ENCODE data around the gene ST3GAL4. TPM values are rescaled to one million over a fixed set of nuclear protein-coding genes. Genes with fewer than 3 reads are reported as not detected.

ST3GAL4 gene
- total and polyA plus RNA-seq, 7 donors: 43.1 to 336 (median 69.2) TPM

DNA sequence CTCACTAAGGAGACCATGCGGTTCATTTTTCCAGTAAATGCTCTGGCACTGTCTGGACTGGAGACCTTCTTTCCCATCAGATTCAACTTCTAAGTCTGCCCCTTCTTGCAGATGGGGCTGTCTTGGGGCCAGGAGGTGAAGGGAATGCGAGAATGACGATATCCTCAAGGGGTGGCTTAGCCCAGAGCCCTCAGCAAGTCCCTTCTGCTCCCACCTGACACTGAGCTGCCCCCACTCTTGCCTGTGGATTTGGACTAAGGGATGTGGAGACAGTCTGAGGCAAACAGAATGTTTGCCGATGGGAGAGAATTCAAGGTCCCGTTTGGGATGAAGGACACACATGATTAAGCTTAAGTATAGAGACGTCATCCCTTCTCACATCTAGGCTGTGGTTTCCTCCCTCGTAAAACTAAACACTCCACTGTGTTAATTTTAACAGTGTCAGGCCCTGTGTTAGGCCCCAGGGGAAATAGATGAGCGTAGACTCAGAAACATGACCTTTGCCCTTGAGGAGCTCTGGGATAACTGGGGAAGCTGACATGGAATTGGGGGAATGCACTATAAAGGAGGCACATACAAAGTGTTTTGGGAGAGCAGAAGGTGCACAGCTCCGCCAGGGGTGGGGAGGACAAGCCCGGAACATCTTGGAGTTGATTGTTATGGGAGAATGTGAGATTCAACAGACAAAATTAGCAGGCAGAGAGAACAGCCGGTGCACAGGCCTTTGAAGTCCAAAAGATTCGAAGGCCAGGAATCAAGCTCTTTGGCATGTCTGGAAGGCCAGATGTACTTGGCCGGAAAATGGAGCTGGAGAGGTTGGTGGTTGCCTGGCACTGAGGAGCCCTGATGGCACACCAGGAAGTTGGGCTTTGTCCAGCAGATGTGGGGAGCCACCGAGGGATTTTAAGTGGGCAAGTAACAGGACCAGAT is 71.6 kb downstream of the ST3GAL4 start:
- TF ChIP-seq POLR2AphosphoS5 (IDR thresholded peaks at IDR 0.05): peak in 2 of 4 donors; percentile 22 to 31
- no peak for TF ChIP-seq EP300 (IDR thresholded peaks at IDR 0.05)
- no peak for DNase-seq
- peaks cover 0 to 26% (median 18%) of the 10 kb centered on the region in 4 donors for H3K4me1 ChIP-seq
- no peak overlapping the region for H3K4me3 ChIP-seq
- H3K9me3 ChIP-seq: no peaks in the 10 kb centered on the region
- H3K27ac ChIP-seq: peak overlapping the region; percentile 42 to 75 (median 62)
- 71% methylated on average over 14 of the region's 14 CpGs for WGBS, 2 donors
- intact Hi-C loops (cut with DNase I): no loop called here
- H3K36me3 ChIP-seq: no peaks in the 10 kb centered on the region
- H3K27me3 ChIP-seq: no peaks in the 10 kb centered on the region

DNA sequence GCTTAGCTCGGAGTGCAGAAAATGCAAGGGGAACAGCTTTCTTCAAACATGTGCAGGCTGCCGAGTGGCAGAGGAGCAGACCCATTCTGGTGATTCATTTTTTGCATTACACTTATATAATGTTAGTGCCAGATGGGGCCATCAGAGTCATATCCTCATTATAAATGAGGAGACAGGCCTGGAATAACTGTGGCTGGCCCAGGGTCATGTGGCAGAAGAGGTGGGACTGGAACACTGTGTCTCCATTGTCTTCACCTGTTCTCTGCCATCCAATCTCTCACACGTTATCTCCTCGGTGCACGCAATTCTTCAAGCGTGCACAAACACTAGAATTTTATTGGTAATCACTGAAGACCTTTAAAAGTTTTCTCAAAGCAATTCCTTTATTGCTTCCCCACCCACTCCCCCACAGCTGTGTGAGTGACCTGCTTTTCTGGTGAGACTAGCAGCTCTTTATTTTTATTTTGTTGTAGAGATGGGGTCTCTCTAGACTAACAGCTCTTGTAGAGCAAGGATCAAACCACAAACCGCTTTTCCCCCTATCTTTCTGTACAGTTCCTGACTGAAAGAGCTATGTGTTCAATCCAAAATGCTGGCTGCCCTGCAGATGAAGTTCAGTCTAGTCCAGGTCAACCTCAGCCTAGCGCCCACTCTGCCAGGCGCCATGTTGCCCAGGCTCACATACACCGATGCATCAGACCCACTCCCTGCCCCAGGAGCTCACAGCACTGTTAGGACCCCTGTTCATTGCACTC is 75.3 kb downstream of the ST3GAL4 start:
- TF ChIP-seq, protein P1, sequence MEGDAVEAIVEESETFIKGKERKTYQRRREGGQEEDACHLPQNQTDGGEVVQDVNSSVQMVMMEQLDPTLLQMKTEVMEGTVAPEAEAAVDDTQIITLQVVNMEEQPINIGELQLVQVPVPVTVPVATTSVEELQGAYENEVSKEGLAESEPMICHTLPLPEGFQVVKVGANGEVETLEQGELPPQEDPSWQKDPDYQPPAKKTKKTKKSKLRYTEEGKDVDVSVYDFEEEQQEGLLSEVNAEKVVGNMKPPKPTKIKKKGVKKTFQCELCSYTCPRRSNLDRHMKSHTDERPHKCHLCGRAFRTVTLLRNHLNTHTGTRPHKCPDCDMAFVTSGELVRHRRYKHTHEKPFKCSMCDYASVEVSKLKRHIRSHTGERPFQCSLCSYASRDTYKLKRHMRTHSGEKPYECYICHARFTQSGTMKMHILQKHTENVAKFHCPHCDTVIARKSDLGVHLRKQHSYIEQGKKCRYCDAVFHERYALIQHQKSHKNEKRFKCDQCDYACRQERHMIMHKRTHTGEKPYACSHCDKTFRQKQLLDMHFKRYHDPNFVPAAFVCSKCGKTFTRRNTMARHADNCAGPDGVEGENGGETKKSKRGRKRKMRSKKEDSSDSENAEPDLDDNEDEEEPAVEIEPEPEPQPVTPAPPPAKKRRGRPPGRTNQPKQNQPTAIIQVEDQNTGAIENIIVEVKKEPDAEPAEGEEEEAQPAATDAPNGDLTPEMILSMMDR (IDR thresholded peaks at IDR 0.05): no peak
- TF ChIP-seq POLR2AphosphoS5 (IDR thresholded peaks at IDR 0.05) (no peak), POLR2A (IDR thresholded peaks at IDR 0.05) (peak in 1 of 2 donors; percentile 37)
- H3K36me3 ChIP-seq: no peaks in the 10 kb centered on the region
- DNase-seq: no peak
- no peaks in the 10 kb centered on the region for H3K9me3 ChIP-seq
- H3K4me3 ChIP-seq: no peak overlapping the region
- 34 to 74% methylated on average over 10 of the region's 10 CpGs for WGBS, 2 donors
- peak overlapping the region; percentile 49 to 68 (median 59) for H3K27ac ChIP-seq
- peaks cover 0 to 27% (median 23%) of the 10 kb centered on the region in 4 donors for H3K4me1 ChIP-seq
- H3K27me3 ChIP-seq: no peaks in the 10 kb centered on the region
- intact Hi-C loops (cut with DNase I): no loop called here

DNA sequence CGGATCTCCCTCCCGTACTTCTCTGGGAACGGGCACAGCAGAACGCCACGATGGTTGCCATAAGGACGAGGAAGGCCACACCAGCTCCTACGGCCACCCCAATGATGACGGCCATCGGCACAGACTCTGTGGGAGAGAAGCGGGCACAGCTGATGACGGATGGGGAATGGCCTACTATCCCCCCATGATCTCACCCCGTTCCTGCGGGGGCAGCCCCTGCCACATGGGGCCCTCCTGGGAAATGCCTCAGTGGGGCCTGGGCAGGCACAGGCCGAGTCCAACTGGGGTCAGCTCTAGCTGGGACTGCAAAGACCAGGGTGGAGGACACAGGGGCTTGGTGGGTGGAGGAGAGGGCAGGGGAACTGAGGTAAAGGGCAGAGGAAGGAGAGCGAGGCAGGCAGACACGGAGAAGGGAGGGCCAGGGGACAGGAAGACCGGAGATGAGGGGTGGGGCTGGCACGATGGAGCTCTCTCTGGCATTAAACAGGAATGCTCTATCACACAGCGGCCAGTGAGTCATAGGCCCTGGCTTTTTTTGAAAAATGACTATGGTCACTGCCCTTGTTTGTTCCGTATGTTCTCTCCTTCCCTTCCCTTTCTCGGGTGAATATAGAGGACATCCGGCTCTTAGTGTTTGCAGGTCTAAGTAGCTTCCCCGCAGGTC is 76.0 kb downstream of the ST3GAL4 start:
- H3K9me3 ChIP-seq: no peaks in the 10 kb centered on the region
- peak; percentile 84 for DNase-seq
- no peaks in the 10 kb centered on the region for H3K36me3 ChIP-seq
- TF ChIP-seq POLR2AphosphoS5 (IDR thresholded peaks at IDR 0.05) (peak in 2 of 4 donors; percentile 9 to 15), EP300 (IDR thresholded peaks at IDR 0.05) (no peak)
- peak overlapping the region; percentile 49 to 68 (median 64) for H3K27ac ChIP-seq
- H3K4me3 ChIP-seq: no peak overlapping the region
- H3K4me1 ChIP-seq: peaks cover 0 to 25% (median 21%) of the 10 kb centered on the region in 4 donors
- H3K27me3 ChIP-seq: no peaks in the 10 kb centered on the region
- intact Hi-C loops (cut with DNase I): no loop called here
- WGBS, 2 donors: 63 to 82% methylated on average over 23 of the region's 23 CpGs

DNA sequence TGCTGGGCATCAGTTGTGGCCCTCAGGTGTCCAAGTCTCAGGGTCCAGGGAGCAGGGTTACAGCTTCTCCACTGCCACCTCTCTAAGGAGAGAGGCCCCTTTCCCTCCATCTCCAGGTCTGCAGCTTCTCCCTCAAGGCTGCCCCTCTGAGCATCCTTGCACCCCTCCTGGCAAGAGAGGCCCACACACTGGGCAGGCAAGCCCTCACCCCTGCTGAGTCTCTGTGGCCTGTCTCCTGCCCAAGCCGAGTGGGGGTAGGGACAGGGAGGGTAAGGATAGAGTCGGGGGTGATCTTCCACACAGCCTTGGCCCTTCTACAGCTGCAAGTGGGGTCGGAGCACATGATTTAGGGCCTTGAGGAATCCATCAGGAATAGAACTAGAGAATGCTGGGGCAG is 76.6 kb downstream of the ST3GAL4 start:
- 73 to 77% methylated on average over 3 of the region's 3 CpGs for WGBS, 2 donors
- Histone ChIP-seq H3K27ac (peak overlapping the region; percentile 49 to 68 (median 64)), H3K27me3 (no peaks in the 10 kb centered on the region), H3K4me1 (peaks cover 0 to 19% (median 16%) of the 10 kb centered on the region in 4 donors), H3K9me3 (no peaks in the 10 kb centered on the region), H3K36me3 (no peaks in the 10 kb centered on the region), H3K4me3 (no peak overlapping the region)
- DNase-seq: no peak
- TF ChIP-seq EP300 (IDR thresholded peaks at IDR 0.05) (no peak), POLR2A (IDR thresholded peaks at IDR 0.05) (no peak), POLR2AphosphoS5 (IDR thresholded peaks at IDR 0.05) (no peak)
- TF ChIP-seq, protein P1 (IDR thresholded peaks at IDR 0.05): no peak
- intact Hi-C loops (cut with DNase I): no loop called here

DNA sequence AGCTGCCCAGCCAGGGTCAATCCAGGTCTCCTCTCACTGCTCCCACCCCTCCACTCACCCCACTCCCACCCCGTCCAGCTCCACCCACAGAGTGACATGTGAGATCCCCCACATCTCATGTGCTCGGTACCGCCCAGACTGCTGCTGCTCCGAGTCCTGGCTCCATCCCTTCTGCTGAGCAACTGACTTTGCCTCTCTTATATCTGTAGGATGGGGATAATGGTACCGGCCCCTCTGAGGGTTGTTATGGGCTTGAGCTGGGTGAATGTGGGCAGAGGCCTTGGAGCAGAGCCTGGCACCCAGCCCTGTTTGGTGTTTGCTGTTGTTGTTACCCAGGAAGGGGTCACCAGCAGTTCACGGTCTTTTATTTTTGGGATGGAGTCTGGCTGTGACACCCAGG is 77.0 kb downstream of the ST3GAL4 start:
- 86 to 91% methylated on average over 6 of the region's 6 CpGs for WGBS, 2 donors
- intact Hi-C loops (cut with DNase I): no loop called here
- H3K27ac ChIP-seq: peak overlapping the region; percentile 49 to 68 (median 64)

More for the DNA sequence above, 77.0 kb downstream of the ST3GAL4 start:
- DNase-seq: no peak
- H3K4me3 ChIP-seq: no peak overlapping the region
- H3K4me1 ChIP-seq: peaks cover 0 to 15% (median 11%) of the 10 kb centered on the region in 4 donors
- H3K27me3 ChIP-seq: no peaks in the 10 kb centered on the region
- no peak for TF ChIP-seq POLR2A (IDR thresholded peaks at IDR 0.05)
- TF ChIP-seq EP300 (IDR thresholded peaks at IDR 0.05): no peak
- no peaks in the 10 kb centered on the region for H3K36me3 ChIP-seq
- no peaks in the 10 kb centered on the region for H3K9me3 ChIP-seq

All from sigmoid colon (tissue), 7 donors.